ENCODE results near the gene SPATS2L.

Gene SPATS2L

GRCh38 chr2:200348897-200349563 is 42.5 kb downstream of the SPATS2L start:
- no peak for DNase-seq (ENCODE audit: low spot score)

GRCh38 chr2:200349868-200350267 is 43.4 kb downstream of the SPATS2L start:
- DNase-seq (ENCODE audit: low spot score) (no peak), FAIRE-seq (no peak)

More at GRCh38 chr2:200348897-200349563, 42.5 kb downstream of the SPATS2L start:
- FAIRE-seq, result no peak

DNA sequence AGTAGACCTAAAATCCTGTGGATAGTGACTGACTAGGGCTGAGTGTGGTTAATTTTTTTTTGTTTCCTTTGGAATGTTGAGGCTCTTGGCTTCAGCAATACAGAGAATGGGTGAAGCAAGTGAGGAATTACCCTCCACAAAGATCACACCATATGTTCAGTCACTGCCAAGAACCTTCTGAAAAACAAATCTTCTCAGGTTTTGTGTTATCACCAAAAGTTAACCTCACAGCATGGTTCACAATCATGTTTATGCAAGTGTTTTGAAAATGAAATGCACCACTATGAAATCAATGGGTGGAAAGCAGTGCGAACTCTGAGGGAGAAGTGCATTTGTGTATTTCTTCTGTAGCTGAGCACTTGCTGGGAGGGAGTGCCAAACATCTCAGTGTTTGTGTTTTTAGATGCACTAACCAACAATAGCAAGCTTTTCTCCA is 44.4 kb downstream of the SPATS2L start:
- FAIRE-seq, result no peak

GRCh38 chr2:200351815-200352214 is 45.3 kb downstream of the SPATS2L start:
- FAIRE-seq, result no peak
- DNase-seq (ENCODE audit: low spot score), result no peak

More for the DNA sequence above, 44.4 kb downstream of the SPATS2L start:
- no peak for DNase-seq (ENCODE audit: low spot score)

DNA sequence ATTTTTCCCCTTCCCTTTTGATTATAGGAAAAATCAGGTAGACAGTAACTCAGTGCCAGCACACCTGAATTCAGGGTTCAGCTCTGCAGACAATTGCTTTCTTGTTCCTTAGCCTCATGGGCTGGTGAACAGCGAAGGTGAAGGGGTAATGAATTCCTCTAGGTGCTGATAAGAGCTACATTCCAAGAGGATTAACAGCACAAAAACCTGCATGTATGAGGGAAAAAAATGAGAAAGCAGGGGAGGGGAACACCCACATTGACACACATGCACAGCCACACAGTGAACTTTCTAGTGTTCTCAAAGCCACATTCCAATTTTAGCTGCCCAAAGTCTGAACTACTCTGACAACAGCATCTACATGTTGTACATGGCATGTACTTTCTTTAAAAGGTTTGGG is 46.1 kb downstream of the SPATS2L start:
- peak; percentile 80 for FAIRE-seq
- peak; percentile 78 for DNase-seq (ENCODE audit: low spot score)

DNA sequence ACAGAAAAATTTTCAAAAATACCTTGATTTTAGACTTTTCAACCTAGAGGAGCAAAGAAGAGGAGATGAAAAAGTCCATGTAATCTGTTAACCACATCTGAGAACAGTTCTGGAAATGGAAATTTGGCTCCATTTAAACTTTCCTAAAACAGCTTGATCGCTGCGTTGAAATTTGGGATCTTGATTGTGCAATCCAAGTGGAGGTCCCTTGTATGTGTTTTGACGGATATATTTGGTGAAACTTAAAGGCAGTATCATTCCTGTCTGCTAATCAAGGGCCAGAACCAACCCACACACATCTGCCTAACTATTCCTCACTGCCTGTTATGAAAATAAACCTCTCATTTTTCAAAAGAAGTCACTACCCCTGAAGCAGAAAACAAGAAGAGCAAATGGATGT is 46.6 kb downstream of the SPATS2L start:
- DNase-seq (ENCODE audit: low spot score) (no peak), FAIRE-seq (no peak)

DNA sequence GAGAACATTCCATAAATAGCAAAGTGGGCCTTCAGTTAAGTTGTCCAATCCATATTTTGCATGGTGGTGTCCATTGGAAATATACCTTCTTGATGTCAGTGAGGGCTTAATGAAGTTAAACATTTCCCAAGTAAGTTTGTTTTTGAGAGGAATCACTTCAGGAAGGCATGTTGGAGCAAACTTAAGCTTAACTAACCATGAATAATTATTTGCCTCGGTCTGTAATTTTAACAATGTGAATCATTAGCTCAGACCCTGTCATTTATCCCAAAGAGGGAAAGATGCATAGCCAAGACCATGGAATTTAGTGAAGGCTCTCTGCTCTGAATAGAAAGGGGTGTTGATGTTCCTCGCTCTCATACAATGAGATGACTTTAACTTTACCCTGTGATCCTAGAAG is 47.4 kb downstream of the SPATS2L start:
- peak; percentile 16 for FAIRE-seq
- DNase-seq (ENCODE audit: low spot score), result no peak

- DNase-seq (ENCODE audit: low spot score) (no peak), FAIRE-seq (no peak)
Observed at GRCh38 chr2:200354833-200355751, 48.6 kb downstream of the SPATS2L start.

DNA sequence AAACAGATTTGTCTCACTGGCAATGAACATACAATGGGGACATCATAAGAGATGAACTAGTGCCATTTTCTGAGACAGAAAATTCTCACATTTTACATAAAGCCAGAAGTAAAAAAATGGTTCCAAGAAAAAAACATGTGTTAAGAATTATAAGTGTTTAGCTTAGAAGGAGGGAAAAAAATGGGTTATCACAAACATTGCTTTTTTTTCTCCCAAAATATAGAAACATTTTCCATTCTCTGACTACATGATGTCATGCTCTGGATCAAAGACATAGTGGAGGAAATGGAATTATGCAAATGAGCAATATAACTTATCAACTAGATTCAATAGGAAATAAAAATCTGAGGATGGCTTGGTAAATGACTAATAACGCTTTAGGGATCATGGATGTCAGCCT is 49.8 kb downstream of the SPATS2L start:
- DNase-seq (ENCODE audit: low spot score), result no peak
- FAIRE-seq, result no peak

GRCh38 chr2:200356857-200357384 is 50.4 kb downstream of the SPATS2L start:
- DNase-seq (ENCODE audit: low spot score) (no peak), FAIRE-seq (peak; percentile 64)

- FAIRE-seq (no peak), DNase-seq (ENCODE audit: low spot score) (no peak)
Observed at GRCh38 chr2:200357845-200358244, 51.4 kb downstream of the SPATS2L start.

- DNase-seq (ENCODE audit: low spot score) (no peak), FAIRE-seq (no peak)
Observed at GRCh38 chr2:200359552-200359951, 53.1 kb downstream of the SPATS2L start.

- no peak for FAIRE-seq
Observed at GRCh38 chr2:200360364-200360763, 53.9 kb downstream of the SPATS2L start.

DNA sequence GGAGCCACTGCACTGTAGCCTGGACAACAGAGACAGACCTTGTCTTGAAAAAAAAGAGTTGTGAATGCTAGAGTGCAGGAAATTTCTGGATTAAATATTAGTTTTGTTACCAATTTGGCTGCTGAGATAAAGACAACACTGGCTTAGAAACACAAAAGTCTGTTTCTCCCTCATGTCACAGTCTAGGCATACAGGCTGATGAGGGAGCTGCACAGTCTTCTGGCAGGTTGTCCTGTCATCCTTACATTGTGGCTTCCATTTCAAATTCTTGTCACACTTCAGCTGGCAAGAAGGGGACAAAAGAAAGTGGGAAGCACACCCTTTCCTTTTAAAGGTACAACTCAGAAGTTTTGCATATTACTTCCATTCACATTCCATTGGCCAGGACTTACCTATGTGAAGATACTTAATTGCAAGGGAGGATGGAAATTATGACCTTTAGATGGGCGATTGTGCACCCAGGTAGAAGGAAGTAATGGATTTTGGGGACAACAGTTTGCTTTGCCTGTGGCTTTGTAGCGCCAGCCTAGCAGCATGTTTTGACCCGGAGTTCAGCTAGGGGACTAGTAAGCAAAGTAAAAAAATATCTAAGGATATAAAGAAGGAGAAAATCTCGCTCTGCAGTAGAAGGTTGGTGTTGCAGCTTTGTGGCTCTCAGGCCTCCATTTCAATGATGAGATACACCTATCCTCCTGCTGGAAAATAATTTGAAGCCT is 55.9 kb downstream of the SPATS2L start:
- DNase-seq (ENCODE audit: low spot score), result no peak
- no peak for FAIRE-seq

More at GRCh38 chr2:200360364-200360763, 53.9 kb downstream of the SPATS2L start:
- no peak for DNase-seq (ENCODE audit: low spot score)

DNA sequence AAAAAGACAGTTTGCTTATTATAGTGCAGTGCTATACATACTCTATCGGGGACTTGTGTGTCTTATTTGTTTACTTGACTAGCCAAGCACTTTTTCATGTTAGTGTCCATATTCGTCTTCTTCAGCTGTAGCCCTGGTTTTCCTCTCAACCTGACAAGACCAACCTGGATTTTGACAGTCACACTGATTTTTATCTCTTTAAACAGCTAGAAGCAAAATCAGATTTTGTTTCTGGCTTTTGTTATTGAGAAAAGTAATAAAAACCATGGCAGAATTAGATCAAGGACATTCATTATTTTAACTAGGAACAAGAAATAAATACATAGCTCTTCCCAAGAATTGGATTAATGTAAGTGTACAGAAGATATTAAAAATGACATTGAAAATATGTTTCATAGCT is 56.8 kb downstream of the SPATS2L start:
- DNase-seq (ENCODE audit: low spot score) (no peak), FAIRE-seq (no peak)

- no peak for FAIRE-seq
- no peak for DNase-seq (ENCODE audit: low spot score)
Observed at GRCh38 chr2:200364142-200364541, 57.6 kb downstream of the SPATS2L start.

GRCh38 chr2:200364620-200365019 is 58.1 kb downstream of the SPATS2L start:
- no peak for DNase-seq (ENCODE audit: low spot score)
- FAIRE-seq, result no peak

GRCh38 chr2:200365209-200365608 is 58.7 kb downstream of the SPATS2L start:
- FAIRE-seq (no peak), DNase-seq (ENCODE audit: low spot score) (no peak)

DNA sequence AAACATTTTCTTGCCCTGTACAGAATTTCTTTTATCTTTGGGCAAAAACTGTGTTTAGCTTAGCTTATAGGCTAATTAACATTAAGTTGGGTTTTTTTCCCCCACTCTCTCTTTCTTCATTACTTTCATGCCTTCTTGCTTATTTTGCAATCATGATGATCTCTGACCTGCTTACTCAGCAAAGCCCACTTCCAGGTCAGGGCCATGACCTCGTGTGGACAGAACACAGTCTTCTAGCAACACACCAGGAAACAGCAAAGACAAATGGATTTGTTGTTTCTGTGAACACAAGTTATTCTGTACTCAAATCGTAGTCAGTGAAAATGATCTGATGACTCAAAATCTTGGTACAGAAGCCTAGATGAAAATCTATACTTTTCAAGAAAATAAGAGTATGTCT is 60.7 kb downstream of the SPATS2L start:
- DNase-seq (ENCODE audit: low spot score) (peak; percentile 30), FAIRE-seq (peak; percentile 68)

DNA sequence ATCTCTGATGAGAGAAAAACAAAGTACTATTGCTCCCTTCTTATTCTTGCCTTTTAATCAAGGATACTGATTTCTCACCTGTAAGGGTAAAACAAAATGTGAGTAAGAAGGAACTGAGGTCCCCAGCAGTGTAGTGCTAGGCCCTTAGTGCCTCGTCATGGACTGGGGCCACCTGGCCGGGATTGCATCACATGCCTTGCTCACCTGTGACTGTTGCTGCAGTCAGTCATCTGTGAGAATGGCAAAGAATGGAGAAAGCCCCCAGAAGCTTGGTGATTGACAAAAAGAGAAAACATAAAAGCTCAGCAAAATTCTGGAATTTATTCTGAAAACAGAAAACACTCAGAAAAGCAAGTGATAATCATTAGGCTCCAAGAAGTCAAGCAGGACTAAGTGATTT is 63.4 kb downstream of the SPATS2L start:
- DNase-seq (ENCODE audit: low spot score), result no peak
- FAIRE-seq, result no peak

- FAIRE-seq (no peak), DNase-seq (ENCODE audit: low spot score) (no peak)
Observed at GRCh38 chr2:200373231-200373630, 66.7 kb downstream of the SPATS2L start.
